Measurements from ENCODE around the gene HSPB9.

- TF ChIP-seq, protein P1, sequence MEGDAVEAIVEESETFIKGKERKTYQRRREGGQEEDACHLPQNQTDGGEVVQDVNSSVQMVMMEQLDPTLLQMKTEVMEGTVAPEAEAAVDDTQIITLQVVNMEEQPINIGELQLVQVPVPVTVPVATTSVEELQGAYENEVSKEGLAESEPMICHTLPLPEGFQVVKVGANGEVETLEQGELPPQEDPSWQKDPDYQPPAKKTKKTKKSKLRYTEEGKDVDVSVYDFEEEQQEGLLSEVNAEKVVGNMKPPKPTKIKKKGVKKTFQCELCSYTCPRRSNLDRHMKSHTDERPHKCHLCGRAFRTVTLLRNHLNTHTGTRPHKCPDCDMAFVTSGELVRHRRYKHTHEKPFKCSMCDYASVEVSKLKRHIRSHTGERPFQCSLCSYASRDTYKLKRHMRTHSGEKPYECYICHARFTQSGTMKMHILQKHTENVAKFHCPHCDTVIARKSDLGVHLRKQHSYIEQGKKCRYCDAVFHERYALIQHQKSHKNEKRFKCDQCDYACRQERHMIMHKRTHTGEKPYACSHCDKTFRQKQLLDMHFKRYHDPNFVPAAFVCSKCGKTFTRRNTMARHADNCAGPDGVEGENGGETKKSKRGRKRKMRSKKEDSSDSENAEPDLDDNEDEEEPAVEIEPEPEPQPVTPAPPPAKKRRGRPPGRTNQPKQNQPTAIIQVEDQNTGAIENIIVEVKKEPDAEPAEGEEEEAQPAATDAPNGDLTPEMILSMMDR (conservative IDR thresholded peaks at IDR 0.05 in 1 of 2, IDR thresholded peaks at IDR 0.05 in 1 of 2; ENCODE audit: extremely low read depth in 1 of 2, insufficient read depth in 1 of 2, low read depth in 1 of 2, low read length in 2 of 2) = no peak
- no peak for TF ChIP-seq EZH2 (IDR thresholded peaks at IDR 0.05; ENCODE audit: borderline replicate concordance, low read length)
Measured at GRCh38 chr17:42135664-42136653, 13.4 kb downstream of the HSPB9 start.

All from mammary epithelial cell (primary cell).